KOPT-K1 (cell line): ENCODE measurements around the gene IBTK.
"Not testable (repeated sequence)": the region's sequence is repeated elsewhere in the genome, so short reads cannot be mapped to it uniquely, and the experiment has no call there.

ENCODE experiments used
- H3K27ac ChIP-seq: fragments of 200-600 bp; sonication (generic); 2 replicates; pipeline ENCODE4 v1.5.1; 2016; ENCODE audit warnings: antibody characterized with exemption, mild to moderate bottlenecking, low read depth, low read length; ENCODE audit not compliant: poor library complexity, severe bottlenecking
- H3K36me3 ChIP-seq: fragments of 200-600 bp; sonication (generic); 2 replicates; pipeline ENCODE4 v1.5.1; 2017; ENCODE audit warnings: antibody characterized with exemption, mild to moderate bottlenecking, low read length, moderate library complexity; ENCODE audit not compliant: insufficient read depth
- H3K9me3 ChIP-seq: fragments of 200-600 bp; sonication (generic); 2 replicates; pipeline ENCODE4 v1.5.1; 2017; ENCODE audit warnings: antibody characterized with exemption, low read length, mild to moderate bottlenecking; ENCODE audit not compliant: insufficient read depth, poor library complexity, severe bottlenecking

IBTK gene

GRCh38 chr6:82211326-82211725, 36.2 kb downstream of the IBTK start:
- H3K27ac ChIP-seq = no peak overlapping the region
- H3K36me3 ChIP-seq = peaks cover 82% of the 10 kb centered on the region
- no peaks in the 10 kb centered on the region for H3K9me3 ChIP-seq

- H3K9me3 ChIP-seq = no peaks in the 10 kb centered on the region
- H3K36me3 ChIP-seq = peaks cover 79% of the 10 kb centered on the region
- H3K27ac ChIP-seq = no peak overlapping the region
These were observed 38.6 kb downstream of the IBTK start for GRCh38 chr6:82208913-82209312.

- no peak overlapping the region for H3K27ac ChIP-seq
- H3K36me3 ChIP-seq = peaks cover 75% of the 10 kb centered on the region
- no peaks in the 10 kb centered on the region for H3K9me3 ChIP-seq
These were observed 41.6 kb downstream of the IBTK start for GRCh38 chr6:82205930-82206392.

- no peaks in the 10 kb centered on the region for H3K9me3 ChIP-seq
- H3K36me3 ChIP-seq = peaks cover 80% of the 10 kb centered on the region
- H3K27ac ChIP-seq = no peak overlapping the region
These were observed 43.5 kb downstream of the IBTK start for GRCh38 chr6:82204020-82204419.

GRCh38 chr6:82197784-82198183, 49.8 kb downstream of the IBTK start:
- Histone ChIP-seq H3K27ac (no peak overlapping the region), H3K9me3 (no peaks in the 10 kb centered on the region), H3K36me3 (peaks cover 97% of the 10 kb centered on the region)

- not testable (repeated sequence) for H3K27ac ChIP-seq, H3K9me3 ChIP-seq
- peaks cover 97% of the 10 kb centered on the region for H3K36me3 ChIP-seq
These were observed 50.3 kb downstream of the IBTK start for GRCh38 chr6:82197245-82197644.

- H3K9me3 ChIP-seq = no peaks in the 10 kb centered on the region
- H3K36me3 ChIP-seq = peaks cover 99% of the 10 kb centered on the region
- no peak overlapping the region for H3K27ac ChIP-seq
These were observed 51.4 kb downstream of the IBTK start for GRCh38 chr6:82196161-82196560.

- H3K36me3 ChIP-seq = peaks cover 99% of the 10 kb centered on the region
These were observed 51.9 kb downstream of the IBTK start for GRCh38 chr6:82195619-82196018.

GRCh38 chr6:82185948-82186535, 61.5 kb downstream of the IBTK start:
- H3K36me3 ChIP-seq = peaks cover 86% of the 10 kb centered on the region
- H3K27ac ChIP-seq = no peak overlapping the region

More at GRCh38 chr6:82195619-82196018, 51.9 kb downstream of the IBTK start:
- no peak overlapping the region for H3K27ac ChIP-seq
- no peaks in the 10 kb centered on the region for H3K9me3 ChIP-seq

GRCh38 chr6:82183642-82184282, 63.8 kb downstream of the IBTK start:
- no peak overlapping the region for H3K27ac ChIP-seq

More at GRCh38 chr6:82185948-82186535, 61.5 kb downstream of the IBTK start:
- H3K9me3 ChIP-seq = no peaks in the 10 kb centered on the region

GRCh38 chr6:82182756-82183155, 64.8 kb downstream of the IBTK start:
- no peak overlapping the region for H3K27ac ChIP-seq
- H3K36me3 ChIP-seq = peaks cover 79% of the 10 kb centered on the region
- H3K9me3 ChIP-seq = no peaks in the 10 kb centered on the region

More at GRCh38 chr6:82183642-82184282, 63.8 kb downstream of the IBTK start:
- Histone ChIP-seq H3K36me3 (peaks cover 86% of the 10 kb centered on the region), H3K9me3 (no peaks in the 10 kb centered on the region)

- Histone ChIP-seq H3K9me3 (no peaks in the 10 kb centered on the region), H3K36me3 (peaks cover 68% of the 10 kb centered on the region), H3K27ac (no peak overlapping the region)
These were observed 68.1 kb downstream of the IBTK start for GRCh38 chr6:82179415-82179814.

GRCh38 chr6:82178759-82179112, 68.8 kb downstream of the IBTK start:
- Histone ChIP-seq H3K27ac (no peak overlapping the region), H3K9me3 (no peaks in the 10 kb centered on the region), H3K36me3 (peaks cover 71% of the 10 kb centered on the region)

GRCh38 chr6:82178077-82178758, 69.3 kb downstream of the IBTK start:
- Histone ChIP-seq H3K36me3 (peaks cover 71% of the 10 kb centered on the region), H3K27ac (no peak overlapping the region), H3K9me3 (no peaks in the 10 kb centered on the region)

- Histone ChIP-seq H3K36me3 (peaks cover 73% of the 10 kb centered on the region), H3K27ac (no peak overlapping the region), H3K9me3 (no peaks in the 10 kb centered on the region)
These were observed 70.9 kb downstream of the IBTK start for GRCh38 chr6:82176616-82177015.
